HG02852 (cell line): ENCODE data around the gene OBP2A.
"Not testable (repeated sequence)": the region's sequence is repeated elsewhere in the genome, so short reads cannot be mapped to it uniquely, and the experiment has no call there.

Source experiments
- ATAC-seq: cut with Tn5 transposase; IDR thresholded peaks from one replicate; pipeline ENCODE4 v1.9.1; 2021; ENCODE audit warnings: mild to moderate bottlenecking, moderate library complexity; ENCODE audit not compliant: unreplicated experiment

The OBP2A gene

GRCh38 chr9:135545646-135546176, at the start of gene OBP2A:
OBP2A (plus strand) TSS chr9:135546126; CDS start chr9:135546181, 55 bp downstream.
- not testable (repeated sequence) for ATAC-seq

GRCh38 chr9:135498381-135499126, 47.4 kb upstream of the OBP2A start:
- ATAC-seq, result no peak

- peak; percentile 48 for ATAC-seq
Observed at GRCh38 chr9:135499326-135500070, 46.4 kb upstream of the OBP2A start.

- peak; percentile 10 for ATAC-seq
Observed at GRCh38 chr9:135500071-135500524, 45.8 kb upstream of the OBP2A start.

- peak; percentile 81 for ATAC-seq
Observed at GRCh38 chr9:135500525-135501260, 45.2 kb upstream of the OBP2A start, which contains the start of gene MRPS2. MRPS2 (plus strand) TSS chr9:135500682; CDS start chr9:135500711, 29 bp downstream.

GRCh38 chr9:135501261-135502167, 44.4 kb upstream of the OBP2A start:
- ATAC-seq, result no peak

- no peak for ATAC-seq
Observed at GRCh38 chr9:135502168-135502872, 43.6 kb upstream of the OBP2A start.

GRCh38 chr9:135502873-135503321, 43.0 kb upstream of the OBP2A start:
- ATAC-seq, result no peak

GRCh38 chr9:135503371-135504261, 42.3 kb upstream of the OBP2A start:
- ATAC-seq, result no peak

GRCh38 chr9:135504262-135505243, 41.4 kb upstream of the OBP2A start:
- no peak for ATAC-seq

GRCh38 chr9:135505406-135506187, 40.3 kb upstream of the OBP2A start:
- ATAC-seq, result no peak

- no peak for ATAC-seq
Observed at GRCh38 chr9:135506327-135507103, 39.4 kb upstream of the OBP2A start.

GRCh38 chr9:135507104-135508035, 38.6 kb upstream of the OBP2A start:
- no peak for ATAC-seq

- ATAC-seq, result no peak
Observed at GRCh38 chr9:135508211-135508820, 37.6 kb upstream of the OBP2A start.
